NB4 (cell line): ENCODE measurements around the gene SMIM11.

Experiments used
- POLR2A ChIP-seq: IDR thresholded peaks from 2 replicates; pipeline ENCODE4 v1.6.1; 2011; ENCODE audit warnings: mild to moderate bottlenecking; ENCODE audit not compliant: insufficient read length; ENCODE audit errors: extremely low read depth
- TF ChIP-seq, protein P1 (sequence below): IDR thresholded peaks from one replicate; pipeline ENCODE4 v1.5.1; 2012; ENCODE audit warnings: low read depth, low read length

DNA sequence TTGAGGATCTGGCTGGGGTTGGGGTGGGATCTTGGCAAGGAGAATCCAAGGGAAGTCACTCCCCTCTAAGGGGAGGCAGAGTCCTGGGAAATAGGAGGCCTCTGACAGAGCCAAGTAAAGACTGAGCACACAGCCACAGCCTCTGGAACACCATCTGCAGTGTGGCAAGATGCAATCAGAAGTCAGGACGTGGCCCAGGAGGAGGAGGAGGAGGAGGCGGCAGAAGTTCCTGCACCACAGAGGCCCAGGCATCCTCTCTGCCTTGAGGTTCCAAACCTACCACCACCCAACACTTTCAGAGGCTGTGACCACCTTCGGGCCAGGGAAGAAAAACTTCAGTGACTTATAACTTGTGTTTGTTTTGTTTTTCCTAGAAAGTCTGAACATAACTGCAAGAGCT, 35.2 kb upstream of the SMIM11 start:
- TF ChIP-seq, protein P1, sequence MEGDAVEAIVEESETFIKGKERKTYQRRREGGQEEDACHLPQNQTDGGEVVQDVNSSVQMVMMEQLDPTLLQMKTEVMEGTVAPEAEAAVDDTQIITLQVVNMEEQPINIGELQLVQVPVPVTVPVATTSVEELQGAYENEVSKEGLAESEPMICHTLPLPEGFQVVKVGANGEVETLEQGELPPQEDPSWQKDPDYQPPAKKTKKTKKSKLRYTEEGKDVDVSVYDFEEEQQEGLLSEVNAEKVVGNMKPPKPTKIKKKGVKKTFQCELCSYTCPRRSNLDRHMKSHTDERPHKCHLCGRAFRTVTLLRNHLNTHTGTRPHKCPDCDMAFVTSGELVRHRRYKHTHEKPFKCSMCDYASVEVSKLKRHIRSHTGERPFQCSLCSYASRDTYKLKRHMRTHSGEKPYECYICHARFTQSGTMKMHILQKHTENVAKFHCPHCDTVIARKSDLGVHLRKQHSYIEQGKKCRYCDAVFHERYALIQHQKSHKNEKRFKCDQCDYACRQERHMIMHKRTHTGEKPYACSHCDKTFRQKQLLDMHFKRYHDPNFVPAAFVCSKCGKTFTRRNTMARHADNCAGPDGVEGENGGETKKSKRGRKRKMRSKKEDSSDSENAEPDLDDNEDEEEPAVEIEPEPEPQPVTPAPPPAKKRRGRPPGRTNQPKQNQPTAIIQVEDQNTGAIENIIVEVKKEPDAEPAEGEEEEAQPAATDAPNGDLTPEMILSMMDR = no peak
- TF ChIP-seq POLR2A = no peak
